ENCODE measurements around the gene GNL1. TPM values are rescaled to one million over a fixed set of nuclear protein-coding genes. Genes with fewer than 3 reads are reported as not detected.

GNL1 gene
- total and polyA plus RNA-seq, 9 of the 15 experiments (the other 6 are each of a cell fraction or from before 2014, with no cell fraction given): 0.73 to 112 (median 58.0) TPM

DNA sequence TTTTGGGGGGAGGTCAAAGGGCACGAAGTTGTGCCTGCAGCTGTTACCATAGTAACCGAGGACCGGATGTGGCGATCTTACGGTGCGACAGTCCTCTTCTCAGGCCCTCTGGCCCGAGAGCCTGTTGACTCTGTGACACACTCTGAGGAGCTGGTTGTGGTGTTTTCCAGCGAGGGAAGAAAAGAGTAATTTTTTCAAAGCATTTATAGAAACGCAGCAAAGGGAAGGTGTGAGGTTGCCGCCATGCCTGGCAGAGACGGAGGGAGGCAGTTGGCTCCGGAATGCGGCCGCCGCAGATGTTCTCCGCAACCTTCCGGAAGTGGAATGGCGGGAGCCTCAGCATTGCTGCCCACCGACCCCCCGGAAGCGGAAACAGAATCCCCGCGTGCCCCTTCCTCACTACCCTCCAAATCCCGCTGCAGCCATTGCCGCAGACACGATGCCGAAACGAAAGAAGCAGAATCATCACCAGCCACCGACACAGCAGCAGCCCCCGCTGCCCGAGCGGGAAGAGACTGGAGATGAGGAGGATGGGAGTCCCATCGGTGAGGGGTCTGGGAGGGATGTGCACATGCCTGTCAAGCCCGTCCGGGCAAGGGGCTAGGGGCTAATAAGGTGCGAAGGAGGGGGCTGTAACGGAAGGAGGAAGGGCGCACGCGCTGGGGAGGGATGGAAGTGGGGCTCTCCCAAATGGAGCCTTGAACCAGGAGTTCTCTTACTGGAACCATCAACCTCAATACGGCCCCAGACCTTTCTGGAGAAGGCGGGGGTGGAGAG, 805 bp upstream of the GNL1 start, which contains the start of gene PRR3 (continued):
- TF ChIP-seq, protein P1, sequence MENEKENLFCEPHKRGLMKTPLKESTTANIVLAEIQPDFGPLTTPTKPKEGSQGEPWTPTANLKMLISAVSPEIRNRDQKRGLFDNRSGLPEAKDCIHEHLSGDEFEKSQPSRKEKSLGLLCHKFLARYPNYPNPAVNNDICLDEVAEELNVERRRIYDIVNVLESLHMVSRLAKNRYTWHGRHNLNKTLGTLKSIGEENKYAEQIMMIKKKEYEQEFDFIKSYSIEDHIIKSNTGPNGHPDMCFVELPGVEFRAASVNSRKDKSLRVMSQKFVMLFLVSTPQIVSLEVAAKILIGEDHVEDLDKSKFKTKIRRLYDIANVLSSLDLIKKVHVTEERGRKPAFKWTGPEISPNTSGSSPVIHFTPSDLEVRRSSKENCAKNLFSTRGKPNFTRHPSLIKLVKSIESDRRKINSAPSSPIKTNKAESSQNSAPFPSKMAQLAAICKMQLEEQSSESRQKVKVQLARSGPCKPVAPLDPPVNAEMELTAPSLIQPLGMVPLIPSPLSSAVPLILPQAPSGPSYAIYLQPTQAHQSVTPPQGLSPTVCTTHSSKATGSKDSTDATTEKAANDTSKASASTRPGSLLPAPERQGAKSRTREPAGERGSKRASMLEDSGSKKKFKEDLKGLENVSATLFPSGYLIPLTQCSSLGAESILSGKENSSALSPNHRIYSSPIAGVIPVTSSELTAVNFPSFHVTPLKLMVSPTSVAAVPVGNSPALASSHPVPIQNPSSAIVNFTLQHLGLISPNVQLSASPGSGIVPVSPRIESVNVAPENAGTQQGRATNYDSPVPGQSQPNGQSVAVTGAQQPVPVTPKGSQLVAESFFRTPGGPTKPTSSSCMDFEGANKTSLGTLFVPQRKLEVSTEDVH (IDR thresholded peaks at IDR 0.05; ENCODE audit: low read depth, partially characterized antibody): peak; percentile 97
- no peak for TF ChIP-seq ZNF699 (CRISPR knock-in tag; IDR thresholded peaks at IDR 0.05; ENCODE audit: insufficient replicate concordance)
- no peak for TF ChIP-seq SRSF7 (optimal IDR thresholded peaks at IDR 0.05; ENCODE audit: low read depth, low read length)
- TF ChIP-seq ZNF124 (CRISPR knock-in tag; IDR thresholded peaks at IDR 0.05): no peak
- TF ChIP-seq SNRNP70 (optimal IDR thresholded peaks at IDR 0.05; ENCODE audit: low read depth, low read length): no peak
- TF ChIP-seq, protein P2, sequence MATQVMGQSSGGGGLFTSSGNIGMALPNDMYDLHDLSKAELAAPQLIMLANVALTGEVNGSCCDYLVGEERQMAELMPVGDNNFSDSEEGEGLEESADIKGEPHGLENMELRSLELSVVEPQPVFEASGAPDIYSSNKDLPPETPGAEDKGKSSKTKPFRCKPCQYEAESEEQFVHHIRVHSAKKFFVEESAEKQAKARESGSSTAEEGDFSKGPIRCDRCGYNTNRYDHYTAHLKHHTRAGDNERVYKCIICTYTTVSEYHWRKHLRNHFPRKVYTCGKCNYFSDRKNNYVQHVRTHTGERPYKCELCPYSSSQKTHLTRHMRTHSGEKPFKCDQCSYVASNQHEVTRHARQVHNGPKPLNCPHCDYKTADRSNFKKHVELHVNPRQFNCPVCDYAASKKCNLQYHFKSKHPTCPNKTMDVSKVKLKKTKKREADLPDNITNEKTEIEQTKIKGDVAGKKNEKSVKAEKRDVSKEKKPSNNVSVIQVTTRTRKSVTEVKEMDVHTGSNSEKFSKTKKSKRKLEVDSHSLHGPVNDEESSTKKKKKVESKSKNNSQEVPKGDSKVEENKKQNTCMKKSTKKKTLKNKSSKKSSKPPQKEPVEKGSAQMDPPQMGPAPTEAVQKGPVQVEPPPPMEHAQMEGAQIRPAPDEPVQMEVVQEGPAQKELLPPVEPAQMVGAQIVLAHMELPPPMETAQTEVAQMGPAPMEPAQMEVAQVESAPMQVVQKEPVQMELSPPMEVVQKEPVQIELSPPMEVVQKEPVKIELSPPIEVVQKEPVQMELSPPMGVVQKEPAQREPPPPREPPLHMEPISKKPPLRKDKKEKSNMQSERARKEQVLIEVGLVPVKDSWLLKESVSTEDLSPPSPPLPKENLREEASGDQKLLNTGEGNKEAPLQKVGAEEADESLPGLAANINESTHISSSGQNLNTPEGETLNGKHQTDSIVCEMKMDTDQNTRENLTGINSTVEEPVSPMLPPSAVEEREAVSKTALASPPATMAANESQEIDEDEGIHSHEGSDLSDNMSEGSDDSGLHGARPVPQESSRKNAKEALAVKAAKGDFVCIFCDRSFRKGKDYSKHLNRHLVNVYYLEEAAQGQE (IDR thresholded peaks at IDR 0.05; ENCODE audit: borderline replicate concordance): 0 out of 2 replicates have a peak, but pooled peaks have one; percentile 13
- TF ChIP-seq, protein P2 (CRISPR knock-in tag; IDR thresholded peaks at IDR 0.05; ENCODE audit: low read depth): no peak
- TF ChIP-seq ZSCAN29 (IDR thresholded peaks at IDR 0.05): peak; percentile 72; the same call in 1 of the 2 replicates
- no peak for TF ChIP-seq ZNF764 (CRISPR knock-in tag; IDR thresholded peaks at IDR 0.05; ENCODE audit: low read depth)
- peak; percentile 70; the same call in 1 of the 2 replicates for TF ChIP-seq GATAD2A (IDR thresholded peaks at IDR 0.05)
- peak; percentile 94 for TF ChIP-seq ELF1 (tag; IDR thresholded peaks at IDR 0.05)
- TF ChIP-seq, protein P3, sequence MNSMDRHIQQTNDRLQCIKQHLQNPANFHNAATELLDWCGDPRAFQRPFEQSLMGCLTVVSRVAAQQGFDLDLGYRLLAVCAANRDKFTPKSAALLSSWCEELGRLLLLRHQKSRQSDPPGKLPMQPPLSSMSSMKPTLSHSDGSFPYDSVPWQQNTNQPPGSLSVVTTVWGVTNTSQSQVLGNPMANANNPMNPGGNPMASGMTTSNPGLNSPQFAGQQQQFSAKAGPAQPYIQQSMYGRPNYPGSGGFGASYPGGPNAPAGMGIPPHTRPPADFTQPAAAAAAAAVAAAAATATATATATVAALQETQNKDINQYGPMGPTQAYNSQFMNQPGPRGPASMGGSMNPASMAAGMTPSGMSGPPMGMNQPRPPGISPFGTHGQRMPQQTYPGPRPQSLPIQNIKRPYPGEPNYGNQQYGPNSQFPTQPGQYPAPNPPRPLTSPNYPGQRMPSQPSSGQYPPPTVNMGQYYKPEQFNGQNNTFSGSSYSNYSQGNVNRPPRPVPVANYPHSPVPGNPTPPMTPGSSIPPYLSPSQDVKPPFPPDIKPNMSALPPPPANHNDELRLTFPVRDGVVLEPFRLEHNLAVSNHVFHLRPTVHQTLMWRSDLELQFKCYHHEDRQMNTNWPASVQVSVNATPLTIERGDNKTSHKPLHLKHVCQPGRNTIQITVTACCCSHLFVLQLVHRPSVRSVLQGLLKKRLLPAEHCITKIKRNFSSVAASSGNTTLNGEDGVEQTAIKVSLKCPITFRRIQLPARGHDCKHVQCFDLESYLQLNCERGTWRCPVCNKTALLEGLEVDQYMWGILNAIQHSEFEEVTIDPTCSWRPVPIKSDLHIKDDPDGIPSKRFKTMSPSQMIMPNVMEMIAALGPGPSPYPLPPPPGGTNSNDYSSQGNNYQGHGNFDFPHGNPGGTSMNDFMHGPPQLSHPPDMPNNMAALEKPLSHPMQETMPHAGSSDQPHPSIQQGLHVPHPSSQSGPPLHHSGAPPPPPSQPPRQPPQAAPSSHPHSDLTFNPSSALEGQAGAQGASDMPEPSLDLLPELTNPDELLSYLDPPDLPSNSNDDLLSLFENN (IDR thresholded peaks at IDR 0.05; ENCODE audit: low read depth in 2 of 2, low read length in 2 of 2): no peak
- TF ChIP-seq CCNT2 (IDR thresholded peaks at IDR 0.05; ENCODE audit: borderline replicate concordance, extremely low read depth, insufficient read length, low read depth, low read length): no peak

All from K562 (cell line).